ENCODE results near the gene GALK1. TPM values are rescaled to one million over a fixed set of nuclear protein-coding genes. Genes with fewer than 3 reads are reported as not detected.

The GALK1 gene
- polyA plus RNA-seq (2013, experiment 1 of 2): 20.1 TPM
- polyA plus RNA-seq (2013, experiment 2 of 2): 18.5 TPM

DNA sequence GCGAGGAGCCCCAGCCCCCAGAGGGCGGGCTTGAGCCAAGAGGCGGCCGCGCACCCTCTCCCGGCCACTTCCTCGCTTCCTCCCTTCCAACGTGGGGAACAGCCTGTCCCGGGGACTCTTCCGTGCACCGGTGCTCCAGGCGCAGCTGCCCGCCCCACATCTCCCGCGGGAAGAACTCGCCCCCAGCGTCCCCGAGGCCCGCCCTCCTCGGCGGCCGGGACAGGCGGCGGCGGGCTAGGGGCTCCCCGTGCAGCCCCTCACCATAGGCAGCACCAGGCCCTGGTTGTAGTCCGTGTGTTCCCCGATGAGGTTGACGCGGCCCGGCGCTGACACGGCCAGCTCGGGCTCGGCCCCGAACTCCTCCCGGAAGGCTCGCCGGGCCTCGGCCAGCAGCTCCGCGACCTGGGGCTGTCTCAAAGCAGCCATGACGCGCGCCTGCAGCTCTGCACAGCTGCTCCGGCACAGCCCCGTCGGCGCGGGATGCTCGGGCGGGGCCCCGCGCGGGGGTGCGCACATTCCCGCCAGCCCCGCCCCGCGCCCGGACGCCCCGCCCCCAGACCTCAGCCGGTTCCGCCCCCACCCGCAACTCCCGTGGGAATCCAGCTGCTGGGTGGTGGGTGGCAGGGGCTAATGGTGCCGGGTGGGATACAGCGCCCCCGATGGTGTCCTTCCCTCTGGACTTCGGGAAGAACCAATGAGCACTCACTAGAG lies at the start of gene GALK1:
Gene GALK1, minus strand, starts transcription at position 482 of the 711 bp plus-strand sequence. Its CDS starts 56 bp downstream, at position 426.
- H2AFZ ChIP-seq (ENCODE audit: low read length): peak within 1 kb of the TSS; percentile 99
- no peaks in the 10 kb centered on the region for H3K79me1 ChIP-seq (ENCODE audit: low read depth, low read length)
- H3K4ac ChIP-seq (ENCODE audit: low read length): no peak within 1 kb of the TSS
- H3K4me1 ChIP-seq (ENCODE audit: control insufficient read depth in 2 of 2, insufficient read depth in 1 of 2, low read depth in 1 of 2, low read length in 2 of 2): peaks cover 5% of the 10 kb centered on the region in 2 donors
- H2BK5ac ChIP-seq (ENCODE audit: low read length): peak within 1 kb of the TSS; percentile 49
- peak within 1 kb of the TSS; percentile 93 for H3K4me2 ChIP-seq (ENCODE audit: insufficient read depth, low read length, poor library complexity, severe bottlenecking)
- H3K4me3 ChIP-seq (ENCODE audit: low read length in 2 of 2): peak within 1 kb of the TSS; percentile 54 to 86
- no peaks in the 10 kb centered on the region for H3K36me3 ChIP-seq (replicated peaks in 1 of 2; ENCODE audit: control insufficient read depth in 2 of 2, insufficient read depth in 2 of 2, low read length in 2 of 2)
- H3K27ac ChIP-seq (replicated peaks; ENCODE audit: low read length): peak within 1 kb of the TSS; percentile 14
- no peaks in the 10 kb centered on the region for H3K9me3 ChIP-seq (replicated peaks in 1 of 2; ENCODE audit: control insufficient read depth in 2 of 2, insufficient read depth in 1 of 2, low read depth in 1 of 2, low read length in 2 of 2)
- H2BK12ac ChIP-seq (ENCODE audit: low read length): no peak within 1 kb of the TSS
- peak within 1 kb of the TSS; percentile 96 for H3K9ac ChIP-seq (ENCODE audit: low read depth, low read length, poor library complexity)
- peak within 1 kb of the TSS; percentile 24 for H2AK5ac ChIP-seq (ENCODE audit: low read depth, low read length)
- H3K14ac ChIP-seq (ENCODE audit: low read length): peak within 1 kb of the TSS; percentile 99
- H2BK15ac ChIP-seq (ENCODE audit: low read length): peak within 1 kb of the TSS; percentile 25
- no peaks in the 10 kb centered on the region for H3K27me3 ChIP-seq (ENCODE audit: control insufficient read depth in 3 of 3, insufficient read depth in 3 of 3, low read depth in 1 of 3, low read length in 3 of 3)
- H4K8ac ChIP-seq (ENCODE audit: low read depth, low read length): no peak within 1 kb of the TSS
- no peak within 1 kb of the TSS for H4K91ac ChIP-seq (ENCODE audit: low read depth, low read length, poor library complexity)
- peak; percentile 63 for DNase-seq (ENCODE audit: low spot score)
- WGBS, 2 donors (ENCODE audit: extremely low coverage in 2 of 2, insufficient read length in 2 of 2, insufficient replicate concordance in 1 of 2): no CpG with 5 or more reads among the region's 71 CpGs
- no peak within 1 kb of the TSS for H2BK120ac ChIP-seq (ENCODE audit: low read depth, low read length)
- peak within 1 kb of the TSS; percentile 98 for H3K18ac ChIP-seq (ENCODE audit: low read length)
- peak within 1 kb of the TSS; percentile 78 for H3K23ac ChIP-seq (ENCODE audit: low read depth, low read length, poor library complexity)

DNA sequence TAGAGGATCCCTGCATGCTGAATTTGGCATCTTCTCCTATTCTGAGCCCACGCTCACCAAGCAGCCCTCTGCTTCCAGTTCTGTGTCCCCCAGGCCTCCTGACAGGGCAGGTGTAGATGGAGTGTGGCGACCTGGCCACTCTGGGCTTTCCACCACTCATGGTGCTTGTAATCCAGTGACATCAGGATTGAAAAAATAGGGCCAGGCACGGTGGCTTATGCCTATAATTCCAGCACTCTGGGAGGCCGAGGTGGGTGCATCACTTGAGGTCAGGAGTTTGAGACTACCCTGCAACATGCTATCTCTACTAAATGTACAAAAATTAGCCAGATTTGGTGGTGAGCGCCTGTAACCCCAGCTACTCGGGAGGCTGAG lies 49.0 kb upstream of the GALK1 start:
- Histone ChIP-seq H2BK12ac (ENCODE audit: low read length) (no peak overlapping the region), H3K18ac (ENCODE audit: low read length) (no peak overlapping the region), H3K4me1 (ENCODE audit: control insufficient read depth in 2 of 2, insufficient read depth in 1 of 2, low read depth in 1 of 2, low read length in 2 of 2) (peaks cover 0 to 5% of the 10 kb centered on the region in 2 donors), H4K8ac (ENCODE audit: low read depth, low read length) (peak overlapping the region; percentile 65), H2AFZ (ENCODE audit: low read length) (no peak overlapping the region), H4K91ac (ENCODE audit: low read depth, low read length, poor library complexity) (no peak overlapping the region), H3K27me3 (ENCODE audit: control insufficient read depth in 3 of 3, insufficient read depth in 3 of 3, low read depth in 1 of 3, low read length in 3 of 3) (no peaks in the 10 kb centered on the region), H3K4me2 (ENCODE audit: insufficient read depth, low read length, poor library complexity, severe bottlenecking) (no peak overlapping the region), H3K4ac (ENCODE audit: low read length) (no peak overlapping the region), H3K23ac (ENCODE audit: low read depth, low read length, poor library complexity) (no peak overlapping the region), H2AK5ac (ENCODE audit: low read depth, low read length) (no peak overlapping the region), H3K79me1 (ENCODE audit: low read depth, low read length) (peaks cover 25% of the 10 kb centered on the region), H3K4me3 (ENCODE audit: low read length in 2 of 2) (no peak overlapping the region), H3K36me3 (replicated peaks in 1 of 2; ENCODE audit: control insufficient read depth in 2 of 2, insufficient read depth in 2 of 2, low read length in 2 of 2) (peaks cover 76 to 97% of the 10 kb centered on the region in 2 donors), H3K14ac (ENCODE audit: low read length) (no peak overlapping the region), H3K27ac (replicated peaks; ENCODE audit: low read length) (no peak overlapping the region), H2BK5ac (ENCODE audit: low read length) (no peak overlapping the region), H3K9ac (ENCODE audit: low read depth, low read length, poor library complexity) (peak overlapping the region; percentile 44), H2BK120ac (ENCODE audit: low read depth, low read length) (no peak overlapping the region), H3K9me3 (replicated peaks in 1 of 2; ENCODE audit: control insufficient read depth in 2 of 2, insufficient read depth in 1 of 2, low read depth in 1 of 2, low read length in 2 of 2) (peaks cover 0 to 2% of the 10 kb centered on the region in 2 donors), H2BK15ac (ENCODE audit: low read length) (no peak overlapping the region)
- DNase-seq (ENCODE audit: low spot score): no peak
- no CpG with 5 or more reads among the region's 6 CpGs for WGBS, 2 donors (ENCODE audit: extremely low coverage in 2 of 2, insufficient read length in 2 of 2, insufficient replicate concordance in 1 of 2)

GRCh38 chr17:75813081-75814020 lies 48.4 kb upstream of the GALK1 start:
- Histone ChIP-seq H4K8ac (ENCODE audit: low read depth, low read length) (peak overlapping the region; percentile 65), H3K9ac (ENCODE audit: low read depth, low read length, poor library complexity) (peak overlapping the region; percentile 44), H2BK120ac (ENCODE audit: low read depth, low read length) (no peak overlapping the region), H3K79me1 (ENCODE audit: low read depth, low read length) (peaks cover 25% of the 10 kb centered on the region), H3K18ac (ENCODE audit: low read length) (no peak overlapping the region), H3K27me3 (ENCODE audit: control insufficient read depth in 3 of 3, insufficient read depth in 3 of 3, low read depth in 1 of 3, low read length in 3 of 3) (no peaks in the 10 kb centered on the region), H3K14ac (ENCODE audit: low read length) (no peak overlapping the region), H3K36me3 (replicated peaks in 1 of 2; ENCODE audit: control insufficient read depth in 2 of 2, insufficient read depth in 2 of 2, low read length in 2 of 2) (peaks cover 70 to 95% of the 10 kb centered on the region in 2 donors), H4K91ac (ENCODE audit: low read depth, low read length, poor library complexity) (no peak overlapping the region), H3K4me1 (ENCODE audit: control insufficient read depth in 2 of 2, insufficient read depth in 1 of 2, low read depth in 1 of 2, low read length in 2 of 2) (peaks cover 0 to 5% of the 10 kb centered on the region in 2 donors), H2BK15ac (ENCODE audit: low read length) (no peak overlapping the region), H2BK5ac (ENCODE audit: low read length) (no peak overlapping the region), H2AFZ (ENCODE audit: low read length) (no peak overlapping the region), H2AK5ac (ENCODE audit: low read depth, low read length) (no peak overlapping the region), H3K4me2 (ENCODE audit: insufficient read depth, low read length, poor library complexity, severe bottlenecking) (no peak overlapping the region), H3K23ac (ENCODE audit: low read depth, low read length, poor library complexity) (no peak overlapping the region), H2BK12ac (ENCODE audit: low read length) (no peak overlapping the region), H3K9me3 (replicated peaks in 1 of 2; ENCODE audit: control insufficient read depth in 2 of 2, insufficient read depth in 1 of 2, low read depth in 1 of 2, low read length in 2 of 2) (peaks cover 0 to 2% of the 10 kb centered on the region in 2 donors), H3K4ac (ENCODE audit: low read length) (no peak overlapping the region), H3K4me3 (ENCODE audit: low read length in 2 of 2) (no peak overlapping the region), H3K27ac (replicated peaks; ENCODE audit: low read length) (no peak overlapping the region)
- WGBS, 2 donors (ENCODE audit: extremely low coverage in 2 of 2, insufficient read length in 2 of 2, insufficient replicate concordance in 1 of 2): no CpG with 5 or more reads among the region's 24 CpGs
- no peak for DNase-seq (ENCODE audit: low spot score)
